ENCODE measurements around the gene QRFPR.

DNA sequence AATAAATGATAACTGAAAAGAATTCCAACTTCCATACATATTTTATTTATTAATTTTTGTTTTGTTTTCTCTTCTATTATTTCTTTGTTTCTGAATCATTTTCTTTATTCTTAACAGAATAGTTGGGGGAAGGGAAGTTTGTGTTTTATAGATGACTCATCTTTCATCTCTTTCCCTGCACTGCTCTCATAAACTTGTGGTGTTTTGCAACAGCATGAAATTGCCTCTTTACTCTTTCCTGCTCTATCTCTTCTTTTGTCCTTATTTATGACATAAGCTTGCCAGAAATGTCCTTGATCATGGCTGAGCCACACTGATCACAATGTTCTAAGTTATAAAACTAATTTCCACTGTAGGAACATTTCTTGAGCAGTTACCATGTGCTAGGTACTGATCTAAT lies 22.3 kb downstream of the QRFPR start:
- TF ChIP-seq ZNF274 (IDR thresholded peaks at IDR 0.05; ENCODE audit: low read depth, low read length) (no peak), YY1 (IDR thresholded peaks at IDR 0.05; ENCODE audit: insufficient read depth, insufficient read length) (no peak)

Data from NT2/D1 (cell line).